CD14-positive monocyte (primary cell): ENCODE measurements around the gene SUV39H1. TPM values are rescaled to one million over a fixed set of nuclear protein-coding genes. Genes with fewer than 3 reads are reported as not detected.
"Not testable (repeated sequence)": the region's sequence is repeated elsewhere in the genome, so short reads cannot be mapped to it uniquely, and the experiment has no call there.

Experiments
- DNase-seq, 3 donors: peaks; one replicate each; pipeline ENCODE4 v3.0.0-alpha.2; 2011 to 2022
- H2AFZ ChIP-seq: 2 replicates; pipeline ENCODE4 v1.6.0; 2012; ENCODE audit warnings: mild to moderate bottlenecking, low read depth, low read length, inconsistent platforms; ENCODE audit not compliant: insufficient read depth, poor library complexity, severe bottlenecking
- H3K27ac ChIP-seq, 2 donors: 1 replicate in 1 of 2; 2 replicates in 1 of 2; pipeline ENCODE4 v1.5.1; 2012 to 2013; ENCODE audit warnings: low read length in 2 of 2, control low read depth in 1 of 2, inconsistent platforms in 1 of 2, low read depth in 1 of 2, mild to moderate bottlenecking in 1 of 2
- H3K27me3 ChIP-seq, 2 donors: one replicate each; pipeline versions ENCODE4 v1.6.0 to v1.6.1; 2011 to 2013; ENCODE audit warnings: low read length in 2 of 2; ENCODE audit not compliant: control insufficient read depth in 2 of 2, insufficient read depth in 2 of 2
- H3K36me3 ChIP-seq, 2 donors: replicated peaks in 1 of 2; 1 replicate in 1 of 2; 2 replicates in 1 of 2; pipeline versions ENCODE4 v1.5.1 to v1.6.1; 2012 to 2013; ENCODE audit warnings: low read length in 2 of 2, control low read depth in 1 of 2, inconsistent platforms in 1 of 2, mild to moderate bottlenecking in 1 of 2; ENCODE audit not compliant: insufficient read depth in 2 of 2, control insufficient read depth in 1 of 2
- H3K4me1 ChIP-seq, 2 donors: 1 replicate in 1 of 2; 2 replicates in 1 of 2; pipeline versions ENCODE4 v1.5.1 to v1.6.1; 2012 to 2013; ENCODE audit warnings: low read length in 2 of 2, control low read depth in 1 of 2, inconsistent platforms in 1 of 2, mild to moderate bottlenecking in 1 of 2, moderate library complexity in 1 of 2; ENCODE audit not compliant: insufficient read depth in 2 of 2, control insufficient read depth in 1 of 2
- H3K4me2 ChIP-seq: replicated peaks from 2 replicates; pipeline ENCODE3; 2012; ENCODE audit warnings: low read length, moderate library complexity, mild to moderate bottlenecking; ENCODE audit not compliant: poor library complexity, severe bottlenecking; ENCODE audit errors: extremely low read depth
- H3K4me3 ChIP-seq, 3 experiments: fragments of 200-600 bp in 1 of 3; sonication (generic) in 1 of 3; replicated peaks in 1 of 3; 1 replicate in 2 of 3; 2 replicates in 1 of 3; pipeline ENCODE4 v1.5.1; 2011 to 2013; ENCODE audit warnings: low read length in 3 of 3, mild to moderate bottlenecking in 3 of 3, control low read depth in 2 of 3, low read depth in 2 of 3, inconsistent platforms in 1 of 3, moderate library complexity in 1 of 3
- H3K79me2 ChIP-seq: 2 replicates; pipeline ENCODE4 v1.6.0; 2012; ENCODE audit warnings: mild to moderate bottlenecking, control low read depth, inconsistent platforms, low read length, moderate library complexity; ENCODE audit not compliant: insufficient read depth
- H3K9ac ChIP-seq: 2 replicates; pipeline ENCODE4 v1.6.0; 2017; ENCODE audit warnings: low read length, mild to moderate bottlenecking; ENCODE audit not compliant: insufficient read depth, poor library complexity, severe bottlenecking
- H3K9me3 ChIP-seq, 2 donors: replicated peaks in 1 of 2; 1 replicate in 1 of 2; 2 replicates in 1 of 2; pipeline versions ENCODE4 v1.5.1 to v1.6.1; 2012 to 2013; ENCODE audit warnings: low read length in 2 of 2, control low read depth in 1 of 2; ENCODE audit not compliant: control insufficient read depth in 1 of 2, insufficient read depth in 1 of 2
- H4K20me1 ChIP-seq: 2 replicates; pipeline ENCODE4 v1.6.0; 2012; ENCODE audit warnings: mild to moderate bottlenecking, low read length, control low read depth, moderate library complexity; ENCODE audit not compliant: insufficient read depth
- H3K27ac Mint-ChIP-seq, 7 donors: one replicate each; pipeline ENCODE4 v1.8.0; 2020; ENCODE audit warnings: mild to moderate bottlenecking in 7 of 7, mixed read lengths in 7 of 7, moderate library complexity in 6 of 7, inconsistent platforms in 2 of 7
- H3K27me3 Mint-ChIP-seq, 3 donors: one replicate each; pipeline ENCODE4 v1.8.0; 2021 to 2022; ENCODE audit warnings: low read depth in 3 of 3, mild to moderate bottlenecking in 3 of 3, mixed read lengths in 3 of 3, moderate library complexity in 3 of 3, inconsistent platforms in 1 of 3
- H3K36me3 Mint-ChIP-seq, 2 donors: one replicate each; pipeline ENCODE4 v1.8.0; 2020; ENCODE audit warnings: mixed read lengths in 2 of 2, inconsistent platforms in 1 of 2, mild to moderate bottlenecking in 1 of 2
- H3K4me1 Mint-ChIP-seq: one replicate; pipeline ENCODE4 v1.8.0; 2020; ENCODE audit warnings: mild to moderate bottlenecking, mixed read lengths
- H3K4me3 Mint-ChIP-seq, 2 donors: one replicate each; pipeline ENCODE4 v1.8.0; 2020; ENCODE audit warnings: mild to moderate bottlenecking in 2 of 2, mixed read lengths in 2 of 2, moderate library complexity in 1 of 2
- H3K9me3 Mint-ChIP-seq, 7 donors: one replicate each; pipeline ENCODE4 v1.8.0; 2020 to 2022; ENCODE audit warnings: mixed read lengths in 7 of 7, mild to moderate bottlenecking in 6 of 7, moderate library complexity in 6 of 7, inconsistent platforms in 2 of 7
- WGBS: methylation state at CpG from one replicate; pipeline ENCODE4 v1.1.5; 2013; ENCODE audit warnings: missing lambda C conversion rate; ENCODE audit not compliant: insufficient coverage; 5-methylcytosine and 5-hydroxymethylcytosine counted together
- intact Hi-C, 2 donors: fragments of 100-400 bp; cut with micrococcal nuclease; formaldehyde crosslinking; loops; one replicate each; pipeline versions ENCODE4 v1.15.0 to v1.15.1; 2023
- polyA plus RNA-seq, 3 donors: library from polyadenylated mRNA; depleted of rRNA in 1 of 3; unstranded in 2 of 3; stranded (reverse) in 1 of 3; fragments of 300-500 nt in 2 of 3; fragments of >200 nt in 1 of 3; fragmentation: Illumina TruSeq in 2 of 3; gene quantifications; 1 replicate in 2 of 3; 2 replicates in 1 of 3; pipeline ENCODE4 v1.2.3, GENCODE V29; 2012 to 2021
- TF ChIP-seq, protein P1 (sequence below): fragments of 200-600 bp; IDR thresholded peaks from one replicate; pipeline ENCODE4 v1.8.0; 2022; ENCODE audit warnings: antibody characterized with exemption, mild to moderate bottlenecking

SUV39H1 gene
- polyA plus RNA-seq, 3 donors, result 2.8 to 3.4 (median 2.9) TPM

- H3K36me3 ChIP-seq, H3K4me1 Mint-ChIP-seq, DNase-seq, H3K9ac ChIP-seq, H3K27ac ChIP-seq, H3K27me3 ChIP-seq, H3K4me3 ChIP-seq, H4K20me1 ChIP-seq, H3K36me3 Mint-ChIP-seq, H3K4me1 ChIP-seq, H3K79me2 ChIP-seq, H3K27me3 Mint-ChIP-seq, H3K4me2 ChIP-seq, H3K9me3 Mint-ChIP-seq, H3K4me3 Mint-ChIP-seq, intact Hi-C loops, H2AFZ ChIP-seq, H3K9me3 ChIP-seq, H3K27ac Mint-ChIP-seq: not testable (repeated sequence)
- 92% methylated on average over 12 of the region's 19 CpGs for WGBS
Measured at GRCh38 chrX:48654746-48655145, 41.8 kb upstream of the SUV39H1 start.

DNA sequence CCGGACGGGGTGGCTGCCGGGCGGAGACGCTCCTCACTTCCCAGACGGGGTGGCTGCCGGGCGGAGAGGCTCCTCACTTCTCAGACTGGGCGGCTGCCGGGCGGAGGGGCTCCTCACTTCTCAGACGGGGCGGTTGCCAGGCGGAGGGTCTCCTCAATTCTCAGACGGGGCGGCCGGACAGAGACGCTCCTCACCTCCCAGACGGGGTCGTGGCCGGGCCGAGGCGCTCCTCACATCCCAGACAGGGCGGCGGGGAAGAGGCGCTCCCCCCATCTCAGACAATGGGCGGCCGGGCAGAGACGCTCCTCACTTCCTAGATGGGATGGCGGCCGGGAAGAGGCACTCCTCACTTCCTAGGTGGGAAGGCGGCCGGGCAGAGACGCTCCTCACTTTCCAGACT is 36.8 kb upstream of the SUV39H1 start:
- H3K9me3 ChIP-seq, H3K4me2 ChIP-seq, H3K79me2 ChIP-seq, H3K27ac Mint-ChIP-seq, H3K4me3 Mint-ChIP-seq, H3K27me3 Mint-ChIP-seq, H3K9ac ChIP-seq, H3K9me3 Mint-ChIP-seq, H3K27ac ChIP-seq, H3K36me3 Mint-ChIP-seq, H3K36me3 ChIP-seq, H4K20me1 ChIP-seq, H3K4me1 ChIP-seq, H2AFZ ChIP-seq, H3K4me3 ChIP-seq, DNase-seq, intact Hi-C loops, H3K27me3 ChIP-seq, H3K4me1 Mint-ChIP-seq: not testable (repeated sequence)
- WGBS, result 98% methylated on average over 6 of the region's 34 CpGs

GRCh38 chrX:48663241-48663640 is 33.3 kb upstream of the SUV39H1 start:
- H3K9ac ChIP-seq, result no peak overlapping the region
- H3K9me3 Mint-ChIP-seq, result peaks cover 0 to 10% (median 0%) of the 10 kb centered on the region in 7 donors
- H3K27ac ChIP-seq, result no peak overlapping the region
- H3K4me3 ChIP-seq, result no peak overlapping the region
- H3K79me2 ChIP-seq, result no peaks in the 10 kb centered on the region
- intact Hi-C loops, result no loop called here
- no peak overlapping the region for H3K4me3 Mint-ChIP-seq
- H4K20me1 ChIP-seq, result no peaks in the 10 kb centered on the region
- peaks cover 0 to 5% (median 4%) of the 10 kb centered on the region in 3 donors for H3K27me3 Mint-ChIP-seq
- H3K4me2 ChIP-seq, result no peak overlapping the region
- peaks cover 13% of the 10 kb centered on the region for H3K4me1 Mint-ChIP-seq
- H3K27me3 ChIP-seq, result no peaks in the 10 kb centered on the region
- TF ChIP-seq, protein P1, sequence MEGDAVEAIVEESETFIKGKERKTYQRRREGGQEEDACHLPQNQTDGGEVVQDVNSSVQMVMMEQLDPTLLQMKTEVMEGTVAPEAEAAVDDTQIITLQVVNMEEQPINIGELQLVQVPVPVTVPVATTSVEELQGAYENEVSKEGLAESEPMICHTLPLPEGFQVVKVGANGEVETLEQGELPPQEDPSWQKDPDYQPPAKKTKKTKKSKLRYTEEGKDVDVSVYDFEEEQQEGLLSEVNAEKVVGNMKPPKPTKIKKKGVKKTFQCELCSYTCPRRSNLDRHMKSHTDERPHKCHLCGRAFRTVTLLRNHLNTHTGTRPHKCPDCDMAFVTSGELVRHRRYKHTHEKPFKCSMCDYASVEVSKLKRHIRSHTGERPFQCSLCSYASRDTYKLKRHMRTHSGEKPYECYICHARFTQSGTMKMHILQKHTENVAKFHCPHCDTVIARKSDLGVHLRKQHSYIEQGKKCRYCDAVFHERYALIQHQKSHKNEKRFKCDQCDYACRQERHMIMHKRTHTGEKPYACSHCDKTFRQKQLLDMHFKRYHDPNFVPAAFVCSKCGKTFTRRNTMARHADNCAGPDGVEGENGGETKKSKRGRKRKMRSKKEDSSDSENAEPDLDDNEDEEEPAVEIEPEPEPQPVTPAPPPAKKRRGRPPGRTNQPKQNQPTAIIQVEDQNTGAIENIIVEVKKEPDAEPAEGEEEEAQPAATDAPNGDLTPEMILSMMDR, result no peak
- H3K36me3 ChIP-seq, result no peaks in the 10 kb centered on the region
- no peak overlapping the region for H2AFZ ChIP-seq
- DNase-seq, result no peak
- H3K4me1 ChIP-seq, result peaks cover 16 to 17% of the 10 kb centered on the region in 2 donors
- no CpG with 5 or more reads among the region's 1 CpG for WGBS
- no peaks in the 10 kb centered on the region for H3K36me3 Mint-ChIP-seq
- no peaks in the 10 kb centered on the region for H3K9me3 ChIP-seq
- H3K27ac Mint-ChIP-seq, result peak overlapping the region in 2 of 7 donors; percentile 46 to 62
